Stimulated activated CD4-positive, alpha-beta T cell treated with anti-CD3 and anti-CD28 coated beads, Interleukin-12 subunit alpha, Interleukin-12 subunit beta, amount 100 ng/mL, for 24 hours (primary cell): ENCODE results near the gene HS3ST1.

Source experiments
- DNase-seq, 2 experiments: peaks; one replicate each; pipeline ENCODE4 v3.0.0-alpha.2; 2020; ENCODE audit warnings: low read depth in 2 of 2

Gene HS3ST1

DNA sequence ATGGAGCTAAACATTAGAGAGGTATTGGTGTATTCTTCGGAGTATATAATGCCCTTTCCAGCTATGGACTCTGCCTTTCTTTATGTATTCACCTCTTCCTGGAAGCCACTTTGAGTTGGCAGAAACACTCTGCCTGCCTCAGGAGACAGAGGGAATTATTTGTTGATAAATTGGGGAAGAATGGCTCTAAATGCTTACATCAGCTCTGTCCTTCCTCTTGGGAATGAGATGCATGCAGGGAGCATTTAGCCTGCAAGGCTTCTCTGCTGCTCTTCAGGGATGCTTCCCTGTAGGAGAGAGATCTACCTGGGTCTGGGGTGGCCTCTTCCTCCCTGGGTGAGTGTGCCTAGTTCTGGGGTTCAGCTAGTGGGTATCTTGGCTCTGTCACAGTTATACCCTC is 6.9 kb upstream of the HS3ST1 start:
- DNase-seq: no peak

DNA sequence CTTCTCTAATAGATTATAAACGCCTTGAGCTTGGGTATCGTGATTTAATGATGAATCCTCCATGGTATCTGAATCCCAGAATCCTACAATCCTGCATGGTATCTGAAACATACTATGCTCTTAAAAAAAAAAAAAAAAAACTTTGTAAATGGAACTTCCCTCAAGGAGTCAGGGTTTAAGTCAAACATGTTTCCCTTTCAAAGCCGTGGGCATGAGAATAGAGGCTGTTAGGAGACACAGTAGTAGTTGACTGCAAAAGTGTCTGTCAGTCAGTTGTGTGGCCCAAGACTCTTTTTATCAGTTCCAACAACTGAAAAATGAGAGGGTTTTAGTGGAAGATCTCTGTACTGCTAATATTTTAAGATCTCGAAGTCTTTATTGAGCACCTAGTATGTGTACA is 2.4 kb upstream of the HS3ST1 start:
- no peak for DNase-seq

DNA sequence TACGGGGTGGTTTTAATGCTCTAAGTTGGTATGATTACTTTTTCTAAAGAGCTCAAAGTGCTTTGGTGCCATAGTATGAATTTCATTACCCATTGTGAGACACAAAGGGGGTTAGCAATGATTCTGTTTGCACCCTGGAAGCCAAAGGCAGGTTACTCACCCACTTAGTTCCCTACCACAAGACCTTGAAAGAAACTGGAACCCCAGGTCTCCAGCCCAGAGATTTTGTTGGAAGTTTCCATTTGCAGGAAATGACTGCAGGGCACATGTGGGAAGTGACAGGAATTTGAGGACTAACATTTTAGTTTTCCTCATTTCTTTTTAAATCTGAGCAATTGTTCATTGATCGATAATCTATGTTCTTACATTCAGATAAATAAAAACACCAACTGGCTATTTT is 1.8 kb upstream of the HS3ST1 start:
- no peak for DNase-seq

DNA sequence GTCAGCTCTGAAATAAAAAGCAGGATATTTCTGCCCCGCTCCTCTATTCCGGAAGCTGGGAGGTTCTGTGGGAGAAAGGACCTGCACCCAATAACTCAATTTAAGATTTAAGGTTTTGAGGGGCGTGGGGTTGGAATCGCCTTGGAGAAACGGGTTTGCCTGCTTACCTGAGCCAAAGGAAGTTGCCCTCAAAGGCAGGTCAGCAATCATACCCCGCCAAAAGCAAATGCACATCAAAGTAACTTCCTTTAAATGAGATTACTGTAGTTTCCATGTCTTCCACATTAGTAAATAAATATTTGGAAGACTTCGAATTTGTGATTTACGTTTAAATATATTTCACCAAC is 978 bp upstream of the HS3ST1 start:
- DNase-seq: no peak

DNA sequence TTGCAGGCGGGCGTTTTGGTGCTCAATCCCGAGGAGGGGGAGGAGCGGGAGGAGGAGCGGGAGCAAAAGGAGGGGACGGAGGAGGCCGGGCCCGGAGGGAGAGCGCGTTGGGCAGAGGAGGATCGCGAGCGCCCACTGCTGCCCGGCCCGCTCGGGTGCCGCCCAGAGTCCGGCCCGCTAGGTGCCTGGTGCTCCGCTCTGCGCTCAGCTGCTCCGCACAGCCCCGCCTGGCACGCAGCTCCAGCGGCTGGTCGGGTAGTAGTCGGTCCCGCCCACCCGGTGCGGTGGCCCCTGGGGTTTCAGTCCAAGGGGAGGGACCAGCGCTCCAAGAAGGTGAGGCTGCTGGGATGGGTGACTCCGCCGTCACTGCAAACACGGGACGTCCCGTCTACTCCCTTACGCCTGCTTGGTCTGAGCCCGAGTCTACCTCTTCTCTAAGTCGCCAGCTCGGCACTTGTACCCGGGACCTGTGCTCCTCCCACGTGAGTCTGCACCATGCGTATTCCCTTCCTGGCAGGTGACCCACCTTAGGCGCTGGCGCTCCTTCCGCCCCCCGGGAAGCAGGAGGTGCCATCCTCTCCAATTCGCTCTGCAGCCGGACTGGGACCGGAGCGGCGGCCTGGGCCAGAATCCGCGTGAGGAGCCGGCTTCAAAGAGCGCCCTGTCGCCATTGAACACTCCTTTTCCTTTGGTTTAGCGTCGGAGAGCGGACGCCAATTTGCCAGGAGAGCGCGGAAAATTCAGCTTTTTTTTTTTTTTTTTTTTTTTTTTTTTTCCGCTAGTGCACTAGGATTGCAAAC is 405 bp upstream of the HS3ST1 start:
- DNase-seq: peak; percentile 14 to 40

DNA sequence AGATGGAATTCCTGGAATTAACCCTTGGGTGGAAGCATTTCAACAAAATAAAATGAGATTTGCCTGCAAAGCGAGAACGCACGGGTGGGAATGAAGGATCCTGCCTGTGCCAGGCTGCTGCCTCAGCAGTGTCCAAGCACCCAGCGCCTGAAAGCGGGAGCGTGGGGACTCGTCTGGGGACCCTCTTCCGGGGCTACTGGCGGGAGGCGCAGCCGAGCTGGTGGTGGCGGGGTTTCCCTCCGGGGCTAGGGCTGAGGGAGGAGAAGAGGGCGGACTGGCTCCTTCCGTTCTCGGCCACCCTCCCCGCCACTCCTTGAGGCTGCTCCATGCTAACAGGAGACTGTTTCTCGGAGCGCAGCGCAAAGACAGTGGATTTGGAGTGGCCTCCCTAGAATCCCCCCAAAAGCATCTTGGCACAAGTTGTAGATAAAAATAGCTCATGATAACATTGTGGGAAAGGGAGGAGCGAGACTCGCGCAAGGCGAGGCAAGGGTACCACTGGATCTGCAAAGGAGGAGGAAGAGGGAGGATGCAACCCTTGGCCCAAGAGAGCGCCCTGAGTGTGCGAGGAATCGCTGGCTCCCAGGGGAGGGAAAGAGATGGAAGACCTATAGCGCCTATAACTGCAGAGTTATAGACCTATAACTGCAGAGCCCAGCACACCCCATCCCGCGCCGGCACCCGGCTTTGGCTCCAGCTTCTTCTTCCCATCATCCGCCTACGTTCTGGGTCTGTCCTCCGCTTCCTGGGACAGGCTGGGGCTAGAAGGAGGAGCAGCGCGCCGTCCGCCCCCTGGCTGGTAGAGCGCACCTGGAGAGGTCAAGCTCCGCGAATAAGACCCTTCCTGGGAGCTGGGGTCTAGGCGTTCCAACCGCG is 1.3 kb downstream of the HS3ST1 start:
- DNase-seq: no peak

DNA sequence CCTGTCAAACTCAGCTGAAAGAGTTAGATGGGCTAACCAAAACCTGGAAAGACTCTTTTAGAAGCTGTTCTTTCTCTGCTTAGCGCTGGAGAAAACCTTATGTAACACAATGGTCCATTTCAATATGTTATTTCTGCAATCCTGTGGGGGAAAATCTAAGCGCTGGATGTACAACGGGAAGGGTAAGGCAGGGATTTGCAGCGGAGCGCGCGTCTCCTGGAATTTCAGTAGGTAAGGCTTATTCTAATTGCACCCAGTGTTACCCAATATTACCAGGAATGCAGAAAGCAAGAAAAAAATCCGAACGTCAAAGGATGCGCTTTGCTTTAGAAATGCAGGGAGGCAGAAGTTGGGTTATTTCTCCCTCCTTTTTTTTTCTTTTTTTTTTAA is 2.0 kb downstream of the HS3ST1 start:
- DNase-seq: no peak

DNA sequence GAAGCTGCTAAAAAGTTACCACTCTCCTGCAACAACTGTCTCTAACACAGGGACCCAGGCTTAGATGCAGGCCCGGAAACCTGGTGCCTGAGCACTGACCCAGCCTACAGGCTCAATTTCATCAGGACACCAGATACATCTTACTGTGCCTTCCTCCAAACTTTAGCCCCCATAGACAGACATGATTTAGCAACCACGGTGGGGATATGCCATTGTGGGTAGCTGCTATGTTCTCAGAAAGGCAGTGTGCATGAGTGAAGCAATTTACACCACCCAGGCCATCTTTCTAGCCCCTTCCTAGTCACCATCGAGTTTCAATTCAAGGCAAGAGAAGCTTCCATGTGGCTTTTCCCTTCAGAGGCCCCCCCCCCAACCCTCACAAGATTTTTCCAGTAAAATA is 2.7 kb downstream of the HS3ST1 start:
- DNase-seq: no peak

DNA sequence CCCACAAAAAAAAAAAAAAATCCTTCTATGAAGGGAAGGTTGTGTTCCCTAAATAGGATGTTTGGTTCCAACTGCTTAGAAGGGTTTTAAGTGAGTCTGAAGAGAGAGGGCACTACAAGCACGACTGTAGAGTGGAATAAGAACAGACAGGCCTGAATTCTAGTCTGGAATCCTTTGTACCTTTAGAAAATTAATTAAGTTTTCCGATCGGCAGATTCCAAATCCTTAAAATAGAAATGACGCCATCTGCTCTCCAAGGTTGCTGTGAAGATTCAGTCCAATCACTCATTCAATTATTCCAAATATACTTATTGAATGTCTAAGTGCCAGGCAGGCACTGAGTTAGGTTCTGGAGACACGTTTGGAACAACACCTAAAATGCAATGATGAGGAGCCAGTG is 3.8 kb downstream of the HS3ST1 start:
- DNase-seq: no peak

DNA sequence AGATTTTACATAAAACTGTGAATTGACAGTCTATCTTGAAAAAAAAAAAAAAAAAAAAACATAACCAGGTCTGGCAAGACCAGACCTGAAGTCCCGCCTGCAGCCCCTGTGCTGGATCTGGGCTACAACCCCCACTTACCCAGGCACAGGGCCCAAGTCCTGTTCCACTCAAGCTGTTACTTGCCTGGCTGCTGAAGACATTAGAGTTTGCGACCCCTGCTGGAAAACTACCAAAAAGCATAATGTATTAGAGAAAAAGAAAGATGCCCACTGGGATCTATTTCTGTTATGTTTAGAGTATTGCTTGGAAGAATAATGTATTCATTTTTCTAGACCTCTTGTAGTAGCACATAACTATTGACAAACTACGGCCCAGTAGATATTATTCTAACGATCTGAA is 4.7 kb downstream of the HS3ST1 start:
- DNase-seq: no peak

DNA sequence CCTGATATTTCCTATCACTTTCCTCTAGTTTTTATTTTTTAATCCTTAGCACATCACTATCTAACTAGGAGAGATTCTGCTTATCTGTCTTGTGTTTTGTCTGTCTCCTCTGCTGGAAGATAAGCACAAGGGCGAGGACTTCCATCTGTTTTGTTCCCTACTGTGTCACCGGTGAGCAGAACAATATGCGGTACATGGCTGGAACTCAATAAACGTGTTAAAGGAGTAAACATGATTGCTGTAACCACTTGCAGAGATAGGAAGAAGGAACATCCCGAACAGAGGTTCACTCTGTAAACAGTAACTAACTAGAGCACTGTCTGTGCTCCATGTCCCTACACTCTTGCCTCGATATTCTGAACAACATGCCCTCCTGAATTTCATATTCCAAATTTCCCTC is 5.2 kb downstream of the HS3ST1 start:
- no peak for DNase-seq

DNA sequence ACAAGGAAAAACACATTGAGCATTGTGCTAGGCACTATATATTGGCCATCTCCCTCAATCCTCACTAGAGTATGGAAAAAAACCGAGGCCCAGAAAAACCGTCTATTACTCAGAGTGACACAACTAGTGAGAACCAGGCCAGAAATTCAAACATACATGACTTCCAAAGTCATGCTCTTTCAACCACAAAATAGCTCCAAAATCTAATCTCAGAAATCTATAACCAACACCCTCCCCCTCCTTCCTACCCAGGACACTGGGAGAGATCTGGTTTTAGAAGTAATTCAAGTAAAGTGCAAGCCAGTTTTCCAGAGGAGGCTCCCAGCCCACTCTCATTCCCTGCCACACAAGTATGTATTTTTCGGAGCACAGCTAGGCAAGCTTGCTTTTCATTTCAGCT is 7.6 kb downstream of the HS3ST1 start:
- no peak for DNase-seq

DNA sequence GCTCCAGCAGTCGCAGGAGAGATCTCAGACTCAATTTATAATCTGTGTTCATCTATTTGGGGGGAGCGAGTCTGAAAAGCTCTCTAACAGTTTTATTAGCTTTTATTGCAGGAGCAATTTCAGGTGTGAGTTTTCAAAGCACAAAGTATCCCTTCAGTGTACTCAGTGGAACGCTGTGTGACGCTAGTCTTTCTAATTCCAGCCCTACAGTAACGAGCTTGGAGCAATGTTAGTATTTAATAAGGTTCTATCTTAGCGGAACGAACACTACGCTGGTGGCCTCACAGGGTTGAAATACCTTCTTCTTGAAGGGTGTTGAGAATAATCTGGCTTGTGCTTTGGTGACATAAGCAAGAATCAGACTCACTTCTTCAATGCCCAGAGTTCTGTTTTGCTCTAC is 8.4 kb downstream of the HS3ST1 start:
- DNase-seq: no peak

DNA sequence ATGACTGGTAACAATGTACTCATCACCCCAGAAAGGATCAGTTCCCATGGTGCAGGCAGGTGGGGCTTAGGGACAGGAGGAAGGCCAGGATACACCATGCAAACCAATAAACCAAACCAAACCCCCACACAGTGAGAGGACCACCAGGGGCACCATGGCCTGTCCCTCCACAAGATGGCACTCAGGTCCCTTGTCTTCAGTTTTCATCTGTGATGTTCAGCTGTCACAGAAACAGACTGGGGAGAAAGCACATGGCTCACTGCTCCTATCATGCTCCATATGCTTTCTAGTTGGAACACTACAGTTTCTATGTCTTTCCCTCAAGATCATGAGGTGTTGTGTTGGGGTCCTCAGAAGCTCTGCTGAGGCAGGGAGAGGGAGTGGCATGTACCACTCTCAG is 10.1 kb downstream of the HS3ST1 start:
- DNase-seq: no peak

DNA sequence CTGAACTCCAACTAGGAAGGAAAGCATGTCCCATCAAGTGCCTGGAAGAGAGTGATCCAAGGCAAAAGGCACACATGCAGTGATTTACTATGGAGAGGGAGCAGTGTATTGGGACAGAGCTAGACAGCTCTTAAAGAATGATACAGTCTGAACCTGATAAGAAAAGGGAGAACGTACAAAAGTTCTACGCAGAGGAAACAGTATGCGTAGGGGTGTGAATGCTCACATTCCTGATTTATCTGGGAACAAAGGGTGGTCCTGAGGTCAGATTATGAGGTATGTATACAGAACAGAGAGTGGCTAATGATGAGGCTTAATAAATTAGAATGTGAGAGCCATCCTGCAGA is 12.0 kb downstream of the HS3ST1 start:
- DNase-seq: no peak

DNA sequence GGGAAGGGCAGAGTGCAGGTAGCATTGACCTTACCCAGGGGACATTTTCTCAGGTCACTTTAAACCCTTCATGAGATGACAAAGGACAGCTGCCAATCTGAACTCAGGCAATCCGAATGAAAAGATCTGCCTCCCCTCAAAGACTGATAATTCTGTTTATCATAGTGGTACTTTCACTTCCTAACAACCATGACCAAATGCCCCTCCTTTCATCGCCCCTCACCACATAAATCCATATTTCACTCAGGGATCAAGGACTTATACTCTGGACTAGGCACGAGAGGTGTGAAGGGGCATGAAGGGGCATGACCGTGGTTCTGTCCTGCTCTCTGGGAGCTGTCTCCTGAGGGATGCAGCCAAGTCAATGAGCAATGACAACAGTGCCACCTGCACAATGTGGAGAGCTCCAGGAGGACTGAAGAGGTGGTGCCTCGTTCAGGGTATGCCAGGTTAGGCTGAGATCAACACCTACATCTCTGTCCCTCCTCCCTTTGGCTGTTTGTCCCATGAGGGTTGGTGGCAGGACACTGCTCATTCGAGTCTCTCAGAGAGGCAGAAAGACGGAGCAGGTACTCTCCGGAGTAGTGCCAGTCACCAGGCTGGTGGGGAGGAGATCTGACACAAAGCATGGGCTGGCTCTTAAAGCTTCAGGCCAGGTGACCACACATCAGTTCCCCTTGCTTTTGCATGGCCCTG is 12.5 kb downstream of the HS3ST1 start:
- no peak for DNase-seq

DNA sequence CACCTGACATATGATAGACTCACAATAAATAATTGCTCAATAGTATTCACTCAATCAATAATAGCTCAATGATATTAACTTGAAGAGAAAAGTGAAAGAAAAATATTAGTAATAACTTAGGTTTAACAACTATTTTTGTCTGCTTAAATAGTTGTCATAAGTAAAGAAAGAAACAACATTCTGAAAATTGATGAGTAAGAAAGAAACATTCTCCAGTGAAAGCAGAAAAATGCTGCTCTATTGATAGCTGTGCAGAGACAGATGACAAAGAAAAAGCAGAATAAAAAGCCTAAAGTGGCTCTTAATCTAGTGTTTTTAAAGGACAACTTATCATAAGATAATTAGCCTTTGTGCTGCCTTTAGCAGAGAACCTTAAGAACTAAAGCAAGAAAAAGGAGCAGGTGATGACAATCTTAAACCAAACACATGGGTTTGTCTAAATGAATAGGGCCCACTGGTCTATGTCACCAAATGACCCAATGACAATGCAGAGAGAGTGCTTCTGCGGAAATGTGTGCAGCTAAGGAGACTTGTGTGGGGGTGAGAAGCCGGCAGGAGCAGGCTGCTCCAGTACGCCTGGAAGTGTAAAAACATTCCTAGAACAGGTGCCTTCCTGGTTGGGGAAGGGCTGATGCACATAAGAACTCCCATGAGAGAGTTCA is 13.2 kb downstream of the HS3ST1 start:
- no peak for DNase-seq

DNA sequence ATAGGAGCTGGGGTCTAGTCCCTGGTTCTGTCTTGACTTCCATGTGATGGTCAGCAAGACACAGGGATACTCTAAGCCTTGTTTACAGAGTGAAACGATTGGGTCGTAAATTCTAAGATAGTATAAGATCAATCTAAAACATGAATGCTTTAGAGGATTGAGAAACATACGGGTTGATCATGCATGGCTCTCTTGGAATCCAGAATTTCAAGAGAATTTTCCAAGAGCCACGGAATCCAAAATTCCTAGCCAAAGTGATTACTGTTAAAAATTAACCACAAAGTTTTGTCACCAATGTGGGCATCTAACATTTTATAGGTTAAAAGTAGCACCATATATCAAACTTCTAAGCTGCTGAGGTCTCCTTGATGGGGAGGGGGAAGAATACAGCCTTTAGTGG is 16.5 kb downstream of the HS3ST1 start:
- DNase-seq: no peak

DNA sequence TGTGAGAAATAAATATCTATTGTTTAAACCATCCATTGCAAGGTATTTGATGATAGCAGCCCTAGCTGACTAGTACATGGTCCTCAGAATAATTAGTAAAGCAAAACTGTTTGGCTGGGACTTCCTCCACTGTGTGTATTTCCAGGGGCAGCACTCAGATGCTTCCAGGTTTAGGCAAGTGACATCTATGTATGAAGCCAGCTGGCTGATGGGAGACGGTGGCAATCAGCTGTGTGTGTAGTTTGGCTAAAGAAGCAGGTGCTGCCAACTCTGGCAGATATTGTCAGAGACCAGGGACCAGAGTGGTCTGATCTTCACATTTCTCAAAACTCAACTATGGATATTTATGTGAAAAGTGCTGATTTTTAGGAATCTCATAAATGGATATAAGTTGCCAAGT is 19.1 kb downstream of the HS3ST1 start:
- DNase-seq: no peak

DNA sequence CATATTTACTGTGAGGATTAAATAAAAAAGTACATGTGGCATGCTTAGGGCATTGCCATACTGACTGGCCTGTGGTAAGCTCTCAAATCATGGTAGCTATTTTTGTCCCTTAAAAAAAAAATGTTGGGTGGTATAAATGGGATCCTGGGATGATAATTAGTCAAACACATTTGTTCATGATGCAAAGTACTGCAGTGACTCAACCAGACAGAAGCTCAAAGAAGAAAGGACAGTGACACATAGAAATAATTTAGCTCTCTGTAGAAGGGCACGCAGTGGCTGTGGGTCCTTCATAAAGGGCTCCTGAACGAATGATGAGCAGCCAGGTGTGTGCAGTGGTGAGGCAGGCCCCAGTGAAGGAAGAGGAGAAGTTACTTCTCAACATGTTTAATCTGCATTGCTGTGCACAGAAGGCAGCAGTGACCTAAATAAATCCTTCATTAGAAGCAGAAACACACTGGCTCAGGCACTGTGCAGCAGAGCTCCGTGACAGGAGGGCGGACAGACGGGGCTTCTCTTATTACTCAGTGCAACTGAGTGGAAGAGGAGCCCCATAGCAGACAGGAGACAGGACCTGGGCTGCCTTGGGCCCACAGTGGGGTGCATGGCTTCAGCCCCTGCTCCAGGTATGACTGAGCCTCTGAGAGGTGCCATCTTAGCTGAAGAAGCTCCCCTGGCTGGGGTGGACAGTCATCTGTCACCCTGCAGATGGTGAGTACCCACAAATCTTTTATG is 20.3 kb downstream of the HS3ST1 start:
- no peak for DNase-seq

DNA sequence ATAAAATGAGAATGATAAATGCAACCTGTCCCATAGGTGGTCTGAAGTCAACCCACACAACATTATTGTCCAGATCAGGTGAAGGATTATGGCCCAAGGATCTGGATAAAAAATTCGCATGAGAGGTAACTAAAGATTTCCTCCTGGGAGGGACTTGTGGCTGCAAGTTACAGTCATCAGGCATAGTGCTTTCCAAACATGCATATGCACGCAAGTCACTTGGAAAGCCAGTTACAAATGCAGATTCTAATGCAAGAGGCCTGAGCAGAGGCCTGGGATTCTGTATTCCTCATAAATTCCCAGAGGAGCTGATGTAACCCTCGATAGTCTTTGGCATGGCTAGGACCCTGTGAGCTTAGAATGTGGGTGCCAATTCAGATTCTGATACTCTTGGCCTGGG is 21.1 kb downstream of the HS3ST1 start:
- DNase-seq: no peak

DNA sequence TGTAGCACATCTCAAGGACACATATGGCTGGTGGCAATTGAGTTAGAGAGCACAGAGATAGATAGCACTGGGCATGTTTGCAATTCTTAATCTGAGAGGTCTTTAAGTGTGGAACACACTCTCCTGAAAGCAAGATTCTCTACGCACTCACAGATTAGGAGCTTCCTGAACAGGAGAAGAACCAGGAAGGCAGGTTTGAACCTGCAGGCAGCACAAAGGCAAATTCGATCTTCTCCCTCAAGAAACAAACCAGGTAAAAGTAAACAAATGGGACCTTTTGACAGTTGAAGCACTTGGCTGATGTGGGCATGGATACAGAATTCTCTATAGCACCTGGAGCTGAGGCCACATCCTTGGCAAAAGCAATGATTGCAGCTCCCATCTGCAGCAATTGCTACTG is 24.3 kb downstream of the HS3ST1 start:
- no peak for DNase-seq
